Measurements from ENCODE around the gene FGF11.

FGF11 gene

GRCh38 chr17:7406235-7406825 is 33.0 kb upstream of the FGF11 start (continued):
- TF ChIP-seq ZSCAN5A (tag by site-specific recombination; IDR thresholded peaks at IDR 0.05): no peak
- TF ChIP-seq ZBTB1 (tag by site-specific recombination; IDR thresholded peaks at IDR 0.05): no peak
- TF ChIP-seq OVOL3 (tag by site-specific recombination; IDR thresholded peaks at IDR 0.05): no peak
- no peak for TF ChIP-seq ZNF704 (tag by site-specific recombination; IDR thresholded peaks at IDR 0.05)
- TF ChIP-seq MEIS1 (CRISPR knock-in tag; IDR thresholded peaks at IDR 0.05; ENCODE audit: borderline replicate concordance): no peak
- no peak for TF ChIP-seq ZNF248 (tag by site-specific recombination; IDR thresholded peaks at IDR 0.05)
- TF ChIP-seq GLIS2 (tag by site-specific recombination; IDR thresholded peaks at IDR 0.05): peak; percentile 60
- TF ChIP-seq ZNF629 (tag by site-specific recombination; IDR thresholded peaks at IDR 0.05): no peak
- no peak for TF ChIP-seq ZNF324 (tag by site-specific recombination; IDR thresholded peaks at IDR 0.05)
- TF ChIP-seq ZNF692 (tag by site-specific recombination; IDR thresholded peaks at IDR 0.05): no peak
- no peak for TF ChIP-seq ZNF121 (tag by site-specific recombination; IDR thresholded peaks at IDR 0.05)
- no peak for TF ChIP-seq ZBTB7A (tag by site-specific recombination; IDR thresholded peaks at IDR 0.05; ENCODE audit: low read depth)
- no peak for TF ChIP-seq ZNF174 (tag by site-specific recombination; IDR thresholded peaks at IDR 0.05)
- no peak for TF ChIP-seq BCL11B (tag by site-specific recombination; IDR thresholded peaks at IDR 0.05; ENCODE audit: low read depth)
- 0 out of 2 replicates have a peak, but pooled peaks have one; percentile 67 for TF ChIP-seq ZNF366 (tag by site-specific recombination; conservative IDR thresholded peaks at IDR 0.05)
- no peak for TF ChIP-seq ZNF449 (tag by site-specific recombination; IDR thresholded peaks at IDR 0.05)
- no peak for TF ChIP-seq ZNF202 (tag by site-specific recombination; IDR thresholded peaks at IDR 0.05; ENCODE audit: borderline replicate concordance)
- TF ChIP-seq GLIS1 (tag by site-specific recombination; IDR thresholded peaks at IDR 0.05): peak; percentile 81
- TF ChIP-seq ZNF549 (tag by site-specific recombination; IDR thresholded peaks at IDR 0.05): no peak
- no peak for TF ChIP-seq ZNF146 (tag by site-specific recombination; IDR thresholded peaks at IDR 0.05)
- no peak for TF ChIP-seq ZNF391 (tag by site-specific recombination; IDR thresholded peaks at IDR 0.05; ENCODE audit: borderline replicate concordance, low read depth)
- TF ChIP-seq ZIC2 (tag by site-specific recombination; IDR thresholded peaks at IDR 0.05): peak; percentile 61; the same call in 1 of the 2 replicates
- TF ChIP-seq KLF1 (tag by site-specific recombination; IDR thresholded peaks at IDR 0.05): no peak
- no peak for TF ChIP-seq AEBP2 (tag by site-specific recombination; IDR thresholded peaks at IDR 0.05; ENCODE audit: borderline replicate concordance)
- TF ChIP-seq GFI1B (tag by site-specific recombination; IDR thresholded peaks at IDR 0.05): no peak
- no peak for TF ChIP-seq ZNF558 (tag by site-specific recombination; IDR thresholded peaks at IDR 0.05)
- TF ChIP-seq ZNF561 (tag by site-specific recombination; IDR thresholded peaks at IDR 0.05; ENCODE audit: borderline replicate concordance): no peak
- no peak for TF ChIP-seq ZFP41 (tag by site-specific recombination; IDR thresholded peaks at IDR 0.05; ENCODE audit: borderline replicate concordance)
- no peak for TF ChIP-seq ZNF426 (tag by site-specific recombination; IDR thresholded peaks at IDR 0.05)
- TF ChIP-seq BCL6B (tag by site-specific recombination; IDR thresholded peaks at IDR 0.05): no peak
- 0 out of 2 replicates have a peak, but pooled peaks have one; percentile 7 for TF ChIP-seq PATZ1 (tag by site-specific recombination; IDR thresholded peaks at IDR 0.05)
